Fibroblast of lung (primary cell): ENCODE measurements around the gene RAB40B.

Experiments
- EZH2 ChIP-seq: IDR thresholded peaks from 2 replicates; pipeline ENCODE4 v1.5.1; 2012; ENCODE audit warnings: low read length, control low read depth, mild to moderate bottlenecking; ENCODE audit errors: missing control alignments
- TF ChIP-seq, protein P1 (sequence below), 2 donors: IDR thresholded peaks in 1 of 2; conservative IDR thresholded peaks in 1 of 2; 1 replicate in 1 of 2; 2 replicates in 1 of 2; pipeline ENCODE4 v1.5.1; 2011 to 2012; ENCODE audit warnings: low read length in 2 of 2, control low read depth in 1 of 2, inconsistent platforms in 1 of 2, low read depth in 1 of 2, mild to moderate bottlenecking in 1 of 2

DNA sequence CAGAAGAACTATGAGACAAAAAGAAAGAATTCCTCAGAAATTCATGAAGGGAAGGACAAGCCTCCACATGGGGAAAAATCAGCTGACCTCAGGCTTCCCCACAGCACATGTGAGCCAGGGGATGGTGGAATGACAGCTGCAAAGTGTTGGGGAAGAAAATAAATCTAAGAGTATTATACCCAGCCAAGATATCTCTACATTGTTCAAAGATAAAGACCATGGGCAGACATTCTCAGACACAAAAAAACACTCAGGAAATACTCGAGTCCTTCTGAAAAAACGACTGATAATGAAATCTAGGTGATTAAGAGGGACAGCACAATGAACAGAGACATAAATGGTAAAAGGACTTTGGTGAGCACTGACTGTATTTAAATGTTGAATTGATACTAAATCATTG is 3.9 kb downstream of the RAB40B start:
- TF ChIP-seq, protein P1, sequence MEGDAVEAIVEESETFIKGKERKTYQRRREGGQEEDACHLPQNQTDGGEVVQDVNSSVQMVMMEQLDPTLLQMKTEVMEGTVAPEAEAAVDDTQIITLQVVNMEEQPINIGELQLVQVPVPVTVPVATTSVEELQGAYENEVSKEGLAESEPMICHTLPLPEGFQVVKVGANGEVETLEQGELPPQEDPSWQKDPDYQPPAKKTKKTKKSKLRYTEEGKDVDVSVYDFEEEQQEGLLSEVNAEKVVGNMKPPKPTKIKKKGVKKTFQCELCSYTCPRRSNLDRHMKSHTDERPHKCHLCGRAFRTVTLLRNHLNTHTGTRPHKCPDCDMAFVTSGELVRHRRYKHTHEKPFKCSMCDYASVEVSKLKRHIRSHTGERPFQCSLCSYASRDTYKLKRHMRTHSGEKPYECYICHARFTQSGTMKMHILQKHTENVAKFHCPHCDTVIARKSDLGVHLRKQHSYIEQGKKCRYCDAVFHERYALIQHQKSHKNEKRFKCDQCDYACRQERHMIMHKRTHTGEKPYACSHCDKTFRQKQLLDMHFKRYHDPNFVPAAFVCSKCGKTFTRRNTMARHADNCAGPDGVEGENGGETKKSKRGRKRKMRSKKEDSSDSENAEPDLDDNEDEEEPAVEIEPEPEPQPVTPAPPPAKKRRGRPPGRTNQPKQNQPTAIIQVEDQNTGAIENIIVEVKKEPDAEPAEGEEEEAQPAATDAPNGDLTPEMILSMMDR (conservative IDR thresholded peaks at IDR 0.05 in 1 of 2, IDR thresholded peaks at IDR 0.05 in 1 of 2; ENCODE audit: low read depth in 1 of 2, low read length in 2 of 2): no peak
- no peak for TF ChIP-seq EZH2
